ENCODE data around the gene FTCDNL1.

Gene FTCDNL1

GRCh38 chr2:199757233-199757870 is 93.6 kb downstream of the FTCDNL1 start:
- H3K4me3 ChIP-seq (ENCODE audit: low read length), result no peak overlapping the region
- no peak for TF ChIP-seq CTCF (conservative IDR thresholded peaks at IDR 0.05; ENCODE audit: low read length)
- DNase-seq (ENCODE audit: low read depth), result peak; percentile 69

DNA sequence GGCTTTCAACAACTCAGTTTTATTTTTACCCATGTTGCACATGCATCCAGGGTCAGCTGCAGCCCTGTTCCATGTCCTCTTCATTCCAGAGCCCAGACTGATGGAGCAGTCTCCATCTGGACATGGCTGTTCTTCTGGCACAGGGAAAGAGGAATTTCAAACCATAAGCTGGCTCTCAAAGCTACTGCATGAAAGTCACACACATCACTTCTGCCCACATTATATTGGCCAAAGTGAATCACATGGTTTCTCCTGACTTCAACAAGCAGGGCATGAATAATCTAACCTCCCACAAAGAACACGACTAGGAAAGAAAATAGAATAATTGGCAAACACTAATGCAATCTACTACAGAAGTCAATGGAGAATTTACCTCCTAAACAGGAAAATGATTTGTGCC is 94.2 kb downstream of the FTCDNL1 start:
- DNase-seq (ENCODE audit: low read depth), result no peak
- TF ChIP-seq CTCF (conservative IDR thresholded peaks at IDR 0.05; ENCODE audit: low read length), result no peak

GRCh38 chr2:199756211-199756610 is 94.8 kb downstream of the FTCDNL1 start:
- DNase-seq (ENCODE audit: low read depth), result no peak
- H3K4me3 ChIP-seq (ENCODE audit: low read length), result no peak overlapping the region
- TF ChIP-seq CTCF (conservative IDR thresholded peaks at IDR 0.05; ENCODE audit: low read length), result no peak

More for the DNA sequence above, 94.2 kb downstream of the FTCDNL1 start:
- H3K4me3 ChIP-seq (ENCODE audit: low read length), result no peak overlapping the region

- DNase-seq (ENCODE audit: low read depth), result no peak
- no peak overlapping the region for H3K4me3 ChIP-seq (ENCODE audit: low read length)
- no peak for TF ChIP-seq CTCF (conservative IDR thresholded peaks at IDR 0.05; ENCODE audit: low read length)
These were observed 96.2 kb downstream of the FTCDNL1 start for GRCh38 chr2:199754766-199755165.

DNA sequence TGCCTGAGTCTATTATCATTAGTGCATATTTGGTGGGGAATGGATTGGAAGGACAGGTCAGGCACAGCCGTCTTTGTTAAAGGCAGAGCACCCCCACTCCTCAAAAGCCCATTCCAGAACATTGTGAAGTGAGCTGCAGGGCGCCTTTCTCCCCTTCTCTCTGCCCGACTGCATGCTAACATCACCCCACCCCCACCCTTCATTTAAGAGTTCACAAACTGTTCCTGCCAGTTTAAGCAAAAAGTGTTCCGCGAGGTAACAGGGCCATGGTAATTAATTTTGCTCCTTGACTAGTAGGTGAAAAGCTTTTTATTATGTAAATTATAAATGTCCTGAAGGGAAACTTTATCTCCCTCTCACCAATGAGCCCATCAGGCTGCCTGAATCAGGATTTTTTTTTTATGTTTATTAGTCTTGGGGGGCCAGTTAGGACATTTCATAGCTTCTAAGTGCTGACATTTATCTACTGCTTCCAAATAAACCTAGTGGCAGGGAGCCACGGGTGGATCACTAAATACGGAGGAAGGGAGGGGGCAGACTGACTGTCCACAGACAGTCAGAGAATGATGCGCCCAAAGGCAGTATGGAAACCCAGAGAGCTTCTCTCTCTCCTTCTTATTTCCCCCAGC is 99.4 kb downstream of the FTCDNL1 start:
- no peak for TF ChIP-seq CTCF (conservative IDR thresholded peaks at IDR 0.05; ENCODE audit: low read length)
- H3K4me3 ChIP-seq (ENCODE audit: low read length), result no peak overlapping the region
- DNase-seq (ENCODE audit: low read depth), result no peak

DNA sequence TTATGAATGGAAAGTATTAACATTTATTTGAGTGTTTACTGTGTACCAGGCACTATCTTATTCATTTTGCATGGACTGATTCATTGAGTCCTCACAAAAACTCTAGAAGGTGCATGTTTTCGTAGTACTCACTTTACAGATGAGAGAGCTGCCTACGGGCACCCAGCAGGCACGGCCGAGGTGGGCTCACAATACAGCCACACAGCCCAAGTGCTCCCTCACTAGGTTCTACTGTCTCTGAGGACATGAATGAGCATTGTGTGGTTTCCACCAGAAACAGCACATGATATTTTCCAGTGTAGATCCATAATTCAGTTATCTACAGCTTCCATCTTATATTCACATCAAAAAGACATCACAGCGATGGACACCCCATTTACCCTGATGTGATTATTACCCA is 101.4 kb downstream of the FTCDNL1 start:
- no peak for DNase-seq (ENCODE audit: low read depth)
- H3K4me3 ChIP-seq (ENCODE audit: low read length), result no peak overlapping the region
- TF ChIP-seq CTCF (conservative IDR thresholded peaks at IDR 0.05; ENCODE audit: low read length), result no peak

DNA sequence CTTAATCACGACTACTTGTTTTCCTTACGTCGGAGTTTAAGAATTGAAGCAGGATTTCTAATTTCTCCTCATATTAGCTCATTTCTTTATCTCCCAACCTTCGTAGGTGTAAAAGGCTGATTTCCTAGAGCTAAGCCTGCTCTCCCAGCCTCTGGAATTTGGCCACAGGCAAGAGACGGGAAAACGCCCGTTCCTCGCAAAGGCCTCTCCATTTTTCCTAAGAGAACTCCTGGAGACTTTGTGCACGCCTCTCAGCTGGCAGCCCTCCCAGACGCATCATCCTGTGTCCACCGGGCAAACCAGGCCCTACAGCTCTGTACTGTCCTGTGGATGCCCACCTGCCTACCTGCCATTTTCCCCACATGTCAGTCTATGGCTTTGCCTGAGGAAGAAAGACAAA is 106.3 kb downstream of the FTCDNL1 start:
- no peak overlapping the region for H3K4me3 ChIP-seq (ENCODE audit: low read length)
- DNase-seq (ENCODE audit: low read depth), result no peak
- no peak for TF ChIP-seq CTCF (conservative IDR thresholded peaks at IDR 0.05; ENCODE audit: low read length)
